Forelimb muscle (tissue), 1 donor: ENCODE measurements around the gene STRAP. TPM values are rescaled to one million over a fixed set of nuclear protein-coding genes. Genes with fewer than 3 reads are reported as not detected.
"Not testable (repeated sequence)": the region's sequence is repeated elsewhere in the genome, so short reads cannot be mapped to it uniquely, and the experiment has no call there.

Source experiments
- DNase-seq: peaks from one replicate; pipeline ENCODE4 v3.0.0-alpha.2; 2013; ENCODE audit warnings: low read depth
- polyA plus RNA-seq: library from polyadenylated mRNA; unstranded; fragments of 120-200 nt; gene quantifications from one replicate; pipeline ENCODE4 v1.2.1, GENCODE V29; 2013; ENCODE audit not compliant: insufficient read length

The STRAP gene
- polyA plus RNA-seq, 1 donor: 116 TPM

DNA sequence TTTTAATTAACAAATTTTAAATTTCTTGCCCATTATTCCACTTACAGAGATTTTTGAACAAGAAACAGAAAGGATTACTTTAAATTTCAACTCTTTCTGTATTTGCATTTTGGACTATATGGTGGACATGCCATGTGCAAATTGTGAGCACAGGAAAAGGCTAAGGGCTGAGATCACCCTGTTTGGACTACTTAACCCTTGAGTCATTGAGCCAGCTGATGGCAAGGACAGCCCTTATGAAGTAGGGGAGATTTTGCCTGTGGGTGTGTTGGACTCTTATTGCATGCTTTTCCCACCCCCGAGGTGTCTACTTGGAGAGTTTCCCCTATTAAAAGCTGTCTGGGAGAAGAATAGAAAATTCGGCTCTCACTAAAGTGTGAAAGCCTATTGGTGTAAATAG is 46.2 kb downstream of the STRAP start:
- DNase-seq: no peak

- no peak for DNase-seq
These were observed 46.8 kb downstream of the STRAP start for GRCh38 chr12:15928870-15929571.

GRCh38 chr12:15931590-15932053 is 49.4 kb downstream of the STRAP start:
- DNase-seq: no peak

- DNase-seq: no peak
These were observed 50.1 kb downstream of the STRAP start for GRCh38 chr12:15932327-15932726.

DNA sequence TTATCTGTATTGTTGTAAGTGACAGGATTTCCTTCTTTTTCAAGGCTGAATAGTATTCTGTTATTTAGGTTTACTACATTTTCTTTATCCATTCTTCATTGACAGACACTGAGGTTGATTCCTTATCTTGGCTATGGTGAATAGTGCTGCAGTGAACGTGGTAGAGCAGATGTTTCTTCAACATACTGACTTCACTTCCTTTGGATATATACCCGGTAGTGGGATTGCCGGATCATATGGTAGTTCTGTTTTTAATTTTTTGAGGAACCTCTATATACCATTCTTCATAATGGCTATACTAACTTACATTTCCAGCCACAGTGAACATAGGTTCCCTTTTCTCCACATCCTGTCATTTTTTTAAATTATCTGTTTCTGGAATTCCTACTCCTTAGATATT is 50.8 kb downstream of the STRAP start:
- no peak for DNase-seq

DNA sequence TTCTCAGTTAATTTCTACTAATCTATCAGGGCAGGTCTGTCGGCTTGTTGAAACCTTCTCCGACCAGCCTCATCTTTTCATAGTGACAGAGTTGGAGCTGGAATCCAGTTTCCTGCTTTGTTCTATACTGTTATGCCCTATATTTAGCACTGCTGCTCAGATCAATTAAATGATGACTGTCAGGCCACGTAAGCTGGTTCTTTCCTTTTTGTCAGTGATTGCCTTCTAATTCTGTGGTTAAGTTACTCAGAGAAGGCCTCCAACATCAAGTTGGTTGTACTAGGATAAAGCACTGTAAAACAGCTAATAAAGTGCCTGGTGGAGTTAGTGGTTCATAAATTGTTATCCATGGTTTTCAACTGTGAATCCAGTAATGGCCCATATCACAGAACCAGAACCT is 51.6 kb downstream of the STRAP start:
- DNase-seq: no peak

DNA sequence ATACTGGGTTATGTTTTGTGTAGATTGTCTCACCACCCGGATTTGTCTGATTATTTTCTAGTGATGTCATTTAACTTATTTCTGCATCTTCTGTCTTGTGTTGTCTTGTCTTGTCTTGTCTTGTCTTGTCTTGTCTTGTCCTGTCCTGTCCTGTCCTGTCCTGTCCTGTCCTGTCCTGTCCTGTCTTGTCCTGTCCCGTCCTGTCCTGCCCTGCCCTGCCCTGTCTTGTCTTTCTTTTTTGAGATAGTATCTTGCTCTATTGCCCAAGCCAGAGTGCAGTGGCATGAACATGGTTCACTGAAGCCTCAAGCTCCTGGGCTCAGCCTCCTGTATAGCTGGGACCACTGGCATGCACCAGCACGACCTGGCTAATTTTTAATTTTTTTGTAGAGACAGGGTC is 54.6 kb downstream of the STRAP start:
- no peak for DNase-seq

- DNase-seq: no peak
These were observed 55.7 kb downstream of the STRAP start for GRCh38 chr12:15937902-15938301.

- no peak for DNase-seq
These were observed 56.9 kb downstream of the STRAP start for GRCh38 chr12:15939111-15939510.

DNA sequence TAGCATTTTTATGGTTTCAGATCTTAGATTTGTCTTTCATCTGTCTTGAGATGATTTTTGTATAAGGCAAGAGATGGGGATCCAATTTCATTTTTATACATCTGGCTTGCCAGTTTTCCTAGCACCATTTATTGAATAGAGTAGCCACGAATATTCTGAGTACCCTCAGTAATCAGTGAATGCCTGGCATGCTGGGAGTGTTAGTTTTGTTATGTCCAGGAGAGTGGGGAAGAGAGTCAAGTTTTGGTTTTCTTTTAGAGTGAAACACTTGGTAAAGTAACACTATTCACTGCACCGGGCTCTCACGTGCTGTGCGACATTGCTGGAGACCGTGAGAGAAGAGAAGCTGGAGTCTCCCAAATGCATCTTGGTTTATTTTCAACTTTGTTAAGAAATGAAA is 60.3 kb downstream of the STRAP start:
- no peak for DNase-seq

- not testable (repeated sequence) for DNase-seq
These were observed 61.3 kb downstream of the STRAP start for GRCh38 chr12:15943519-15943918.

DNA sequence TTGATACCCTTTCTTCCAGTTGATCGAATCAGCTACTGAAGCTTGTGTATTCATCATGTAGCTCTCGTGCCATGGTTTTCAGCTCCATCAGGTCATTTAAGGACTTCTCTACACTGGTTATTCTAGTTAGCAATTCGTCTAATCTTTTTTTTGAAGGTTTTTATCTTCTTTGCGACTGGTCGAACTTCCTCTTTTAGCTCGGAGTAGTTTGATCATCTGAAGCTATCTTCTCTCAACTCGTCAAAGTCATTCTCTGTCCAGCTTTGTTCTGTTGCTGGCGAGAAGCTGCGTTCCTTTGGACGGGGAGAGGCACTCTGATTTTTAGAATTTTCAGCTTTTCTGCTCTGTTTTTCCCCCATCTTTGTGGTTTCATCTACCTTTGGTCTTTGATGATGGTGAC is 66.3 kb downstream of the STRAP start:
- not testable (repeated sequence) for DNase-seq

Other genes with a start within 250 kb of the STRAP start
- 31.5 TPM for gene EPS8, start 93.0 kb upstream of the STRAP start, polyA plus RNA-seq
- gene DERA, start 28.9 kb downstream of the STRAP start, polyA plus RNA-seq: 28.0 TPM